Neuron (in vitro differentiated cells): ENCODE measurements around the gene SIRPG.
"Not testable (repeated sequence)": the region's sequence is repeated elsewhere in the genome, so short reads cannot be mapped to it uniquely, and the experiment has no call there.

Experiments
- H2AFZ ChIP-seq: one replicate; pipeline ENCODE4 v1.6.1; 2013; ENCODE audit warnings: low read depth, mild to moderate bottlenecking, inconsistent platforms, low read length, moderate library complexity
- H3K27me3 ChIP-seq: one replicate; pipeline ENCODE4 v1.6.1; 2013; ENCODE audit warnings: low read length; ENCODE audit not compliant: insufficient read depth
- H3K36me3 ChIP-seq: one replicate; pipeline ENCODE4 v1.6.1; 2013; ENCODE audit warnings: low read length; ENCODE audit not compliant: insufficient read depth
- H3K4me1 ChIP-seq: one replicate; pipeline ENCODE4 v1.6.1; 2013; ENCODE audit warnings: low read length; ENCODE audit not compliant: insufficient read depth
- H3K4me3 ChIP-seq: 2 replicates; pipeline ENCODE4 v1.5.1; 2013; ENCODE audit warnings: mild to moderate bottlenecking, low read length, moderate library complexity
- H3K9me3 ChIP-seq: one replicate; pipeline ENCODE4 v1.6.1; 2013; ENCODE audit warnings: low read length

Gene SIRPG

DNA sequence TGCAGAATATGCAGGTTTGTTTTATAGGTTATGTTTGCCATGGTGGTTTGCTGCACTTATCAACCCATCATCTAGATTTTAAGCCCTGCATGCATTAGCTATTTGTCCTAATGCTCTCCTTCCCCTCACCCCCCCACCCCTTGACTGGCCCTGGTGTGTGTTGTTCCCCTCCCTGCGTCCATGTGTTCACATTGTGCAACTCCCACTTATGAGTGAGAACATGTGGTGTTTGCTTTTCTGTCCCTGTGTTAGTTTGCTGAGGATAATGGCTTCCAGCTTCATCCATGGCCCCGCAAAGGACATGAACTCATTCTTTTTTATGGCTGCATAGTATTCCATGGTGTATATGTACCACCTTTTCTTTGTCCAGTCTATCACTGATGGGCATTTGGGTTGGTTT is 18.9 kb downstream of the SIRPG start:
- not testable (repeated sequence) for H2AFZ ChIP-seq, H3K36me3 ChIP-seq, H3K27me3 ChIP-seq, H3K4me1 ChIP-seq, H3K9me3 ChIP-seq, H3K4me3 ChIP-seq

GRCh38 chr20:1637755-1638154 is 19.8 kb downstream of the SIRPG start:
- Histone ChIP-seq H3K36me3 (no peaks in the 10 kb centered on the region), H2AFZ (no peak overlapping the region), H3K4me3 (no peak overlapping the region), H3K27me3 (no peaks in the 10 kb centered on the region), H3K9me3 (no peaks in the 10 kb centered on the region), H3K4me1 (no peaks in the 10 kb centered on the region)

GRCh38 chr20:1637226-1637625 is 20.4 kb downstream of the SIRPG start:
- no peaks in the 10 kb centered on the region for H3K27me3 ChIP-seq
- no peaks in the 10 kb centered on the region for H3K4me1 ChIP-seq
- no peak overlapping the region for H3K4me3 ChIP-seq
- no peak overlapping the region for H2AFZ ChIP-seq
- no peaks in the 10 kb centered on the region for H3K9me3 ChIP-seq
- no peaks in the 10 kb centered on the region for H3K36me3 ChIP-seq

GRCh38 chr20:1636621-1637020 is 21.0 kb downstream of the SIRPG start:
- no peak overlapping the region for H2AFZ ChIP-seq
- H3K36me3 ChIP-seq = no peaks in the 10 kb centered on the region
- no peak overlapping the region for H3K4me3 ChIP-seq
- peaks cover under 1% of the 10 kb centered on the region for H3K27me3 ChIP-seq
- H3K9me3 ChIP-seq = no peaks in the 10 kb centered on the region
- no peaks in the 10 kb centered on the region for H3K4me1 ChIP-seq

- no peaks in the 10 kb centered on the region for H3K36me3 ChIP-seq
- H3K27me3 ChIP-seq = peaks cover 4% of the 10 kb centered on the region
- H3K4me1 ChIP-seq = no peaks in the 10 kb centered on the region
- H2AFZ ChIP-seq = no peak overlapping the region
- no peak overlapping the region for H3K4me3 ChIP-seq
- no peaks in the 10 kb centered on the region for H3K9me3 ChIP-seq
Observed at GRCh38 chr20:1635291-1635979, 22.1 kb downstream of the SIRPG start.

GRCh38 chr20:1633535-1633934 is 24.0 kb downstream of the SIRPG start:
- Histone ChIP-seq H3K9me3 (no peaks in the 10 kb centered on the region), H3K4me3 (no peak overlapping the region), H3K4me1 (no peaks in the 10 kb centered on the region), H3K27me3 (peaks cover 4% of the 10 kb centered on the region), H2AFZ (no peak overlapping the region), H3K36me3 (no peaks in the 10 kb centered on the region)

GRCh38 chr20:1632178-1632577 is 25.4 kb downstream of the SIRPG start:
- H3K27me3 ChIP-seq = peaks cover 4% of the 10 kb centered on the region
- no peaks in the 10 kb centered on the region for H3K4me1 ChIP-seq
- no peaks in the 10 kb centered on the region for H3K36me3 ChIP-seq
- no peak overlapping the region for H2AFZ ChIP-seq
- H3K4me3 ChIP-seq = no peak overlapping the region
- no peaks in the 10 kb centered on the region for H3K9me3 ChIP-seq

DNA sequence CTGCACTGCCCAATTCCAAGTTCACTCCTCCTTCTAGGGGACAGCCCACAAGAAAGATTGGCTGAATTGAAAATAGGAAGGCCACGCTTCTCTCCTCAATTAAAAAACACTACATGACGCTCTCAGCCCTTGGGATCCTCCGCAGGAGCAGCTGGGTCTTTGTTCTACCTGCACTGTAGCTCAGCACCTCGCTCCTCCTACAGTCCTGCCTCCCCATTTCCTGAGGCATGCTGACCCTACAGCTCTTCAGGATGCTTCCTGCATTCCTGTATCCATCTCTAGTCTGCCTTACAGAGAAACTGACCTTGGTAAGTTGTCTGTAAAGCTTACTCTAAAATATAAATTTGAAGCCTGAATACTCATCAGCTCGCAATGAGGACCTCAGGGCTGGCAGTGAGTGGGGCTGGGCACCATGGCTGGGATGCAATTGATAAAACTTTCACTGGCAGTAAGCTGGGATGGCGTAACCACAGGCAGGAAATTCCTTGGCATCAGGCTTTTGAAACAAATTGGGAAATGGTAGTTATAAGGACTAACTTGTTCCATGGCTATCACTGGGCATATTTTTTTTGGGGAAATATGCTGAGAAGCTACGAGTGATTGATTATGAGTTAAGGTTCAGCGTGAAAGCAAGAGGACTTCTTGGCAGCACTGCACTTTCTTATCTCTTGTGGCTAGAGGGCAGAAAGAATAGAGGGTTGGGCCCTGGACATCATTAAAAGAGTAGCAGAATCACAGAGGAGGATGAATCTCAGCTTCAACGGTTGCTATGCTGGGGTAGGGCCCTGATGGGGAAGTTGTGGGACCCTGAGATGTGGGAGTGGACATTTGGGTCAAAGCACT is 26.0 kb downstream of the SIRPG start:
- H3K36me3 ChIP-seq = no peaks in the 10 kb centered on the region
- peaks cover 5% of the 10 kb centered on the region for H3K27me3 ChIP-seq

DNA sequence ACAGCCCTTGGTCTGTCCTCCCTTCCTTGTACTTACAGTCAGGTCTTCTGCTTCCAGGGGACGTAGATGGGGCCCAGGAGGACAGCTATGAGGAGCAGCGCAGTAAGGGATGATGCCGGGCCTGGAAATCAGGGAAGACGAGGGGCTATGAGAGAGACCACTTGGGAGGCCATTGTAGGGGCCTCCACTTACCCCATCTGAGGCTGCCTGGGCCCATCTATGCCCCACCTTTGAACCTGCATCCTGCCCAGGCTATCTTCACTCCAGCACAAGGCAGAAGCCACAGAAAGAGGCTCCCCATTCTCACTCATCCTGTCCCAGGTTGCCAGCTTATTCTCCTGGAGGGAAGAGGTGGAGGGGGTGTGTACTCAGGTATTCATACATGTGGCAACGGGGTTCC is 27.4 kb downstream of the SIRPG start:
- no peak overlapping the region for H2AFZ ChIP-seq
- no peaks in the 10 kb centered on the region for H3K9me3 ChIP-seq
- peaks cover 8% of the 10 kb centered on the region for H3K27me3 ChIP-seq
- H3K4me1 ChIP-seq = no peaks in the 10 kb centered on the region
- no peaks in the 10 kb centered on the region for H3K36me3 ChIP-seq
- no peak overlapping the region for H3K4me3 ChIP-seq

More for the DNA sequence above, 26.0 kb downstream of the SIRPG start:
- H3K4me3 ChIP-seq = no peak overlapping the region
- H3K4me1 ChIP-seq = no peaks in the 10 kb centered on the region
- H2AFZ ChIP-seq = no peak overlapping the region
- no peaks in the 10 kb centered on the region for H3K9me3 ChIP-seq

DNA sequence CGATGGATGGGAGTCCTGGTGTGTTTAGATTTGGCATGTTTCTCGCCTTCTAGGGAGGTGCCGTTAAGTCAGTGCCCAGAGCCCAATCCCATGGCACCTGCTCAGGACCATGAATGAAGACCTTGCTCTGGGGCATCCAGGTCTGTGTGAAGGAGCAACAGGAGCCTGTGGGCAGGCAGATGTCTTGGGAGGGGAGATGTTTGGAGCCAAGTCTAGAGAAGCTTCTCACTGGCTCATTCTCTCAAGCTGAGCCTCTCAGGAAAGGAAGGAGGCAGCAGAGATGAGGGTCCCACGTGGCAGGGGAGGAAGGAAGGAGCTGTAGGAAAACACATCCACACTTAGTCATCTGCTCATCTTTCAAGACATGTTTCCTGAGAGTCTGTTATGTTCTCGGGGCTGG is 28.3 kb downstream of the SIRPG start:
- Histone ChIP-seq H2AFZ (no peak overlapping the region), H3K9me3 (no peaks in the 10 kb centered on the region), H3K4me1 (no peaks in the 10 kb centered on the region), H3K27me3 (peaks cover 8% of the 10 kb centered on the region), H3K4me3 (no peak overlapping the region), H3K36me3 (no peaks in the 10 kb centered on the region)

- Histone ChIP-seq H3K27me3 (peaks cover 8% of the 10 kb centered on the region), H3K36me3 (no peaks in the 10 kb centered on the region), H3K4me3 (no peak overlapping the region)
Observed at GRCh38 chr20:1628621-1629020, 29.0 kb downstream of the SIRPG start.

GRCh38 chr20:1627200-1627550 is 30.4 kb downstream of the SIRPG start:
- Histone ChIP-seq H3K4me1 (no peaks in the 10 kb centered on the region), H3K27me3 (peaks cover 8% of the 10 kb centered on the region), H2AFZ (no peak overlapping the region), H3K4me3 (no peak overlapping the region), H3K9me3 (no peaks in the 10 kb centered on the region), H3K36me3 (no peaks in the 10 kb centered on the region)

More at GRCh38 chr20:1628621-1629020, 29.0 kb downstream of the SIRPG start:
- no peak overlapping the region for H2AFZ ChIP-seq
- H3K4me1 ChIP-seq = no peaks in the 10 kb centered on the region
- no peaks in the 10 kb centered on the region for H3K9me3 ChIP-seq

GRCh38 chr20:1626528-1627199 is 30.9 kb downstream of the SIRPG start:
- peaks cover 8% of the 10 kb centered on the region for H3K27me3 ChIP-seq

More at GRCh38 chr20:1626528-1627199, 30.9 kb downstream of the SIRPG start:
- H3K4me1 ChIP-seq = no peaks in the 10 kb centered on the region
- no peak overlapping the region for H3K4me3 ChIP-seq
- no peak overlapping the region for H2AFZ ChIP-seq
- H3K9me3 ChIP-seq = no peaks in the 10 kb centered on the region
- no peaks in the 10 kb centered on the region for H3K36me3 ChIP-seq
